CD4-positive, alpha-beta T cell treated with Interleukin-6 for 4 hours (primary cell): ENCODE measurements around the gene ABCA13.
"Not testable (repeated sequence)": the region's sequence is repeated elsewhere in the genome, so short reads cannot be mapped to it uniquely, and the experiment has no call there.

Source experiments
- DNase-seq: peaks from one replicate; pipeline ENCODE4 v3.0.0-alpha.2; 2020; ENCODE audit warnings: mixed read lengths

Gene ABCA13

GRCh38 chr7:48177271-48177670, 6.0 kb downstream of the ABCA13 start:
- DNase-seq = no peak

- DNase-seq = no peak
These were observed 8.3 kb downstream of the ABCA13 start for GRCh38 chr7:48179496-48180030.

DNA sequence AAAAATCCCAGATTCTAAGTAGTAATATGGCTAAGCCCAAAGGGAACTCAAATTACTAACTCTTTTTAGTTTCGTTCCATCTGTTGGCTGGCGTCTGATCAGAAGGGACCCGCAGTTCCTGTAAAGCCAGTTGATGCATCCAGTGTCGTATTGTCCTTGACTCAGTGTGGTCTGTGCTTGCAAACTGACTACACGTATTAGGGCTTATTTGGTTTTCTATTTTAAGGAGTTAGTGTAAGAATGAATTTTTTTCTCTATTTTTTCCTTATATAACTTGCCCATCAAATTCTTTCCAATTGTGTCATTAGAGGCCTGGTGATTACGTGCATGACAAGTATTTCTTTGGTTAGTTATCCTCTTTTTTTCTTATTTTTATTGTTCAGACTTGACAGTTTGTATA, 9.7 kb downstream of the ABCA13 start:
- DNase-seq = no peak

- DNase-seq = no peak
These were observed 11.6 kb downstream of the ABCA13 start for GRCh38 chr7:48182718-48183369.

GRCh38 chr7:48183370-48183743, 12.1 kb downstream of the ABCA13 start:
- no peak for DNase-seq

DNA sequence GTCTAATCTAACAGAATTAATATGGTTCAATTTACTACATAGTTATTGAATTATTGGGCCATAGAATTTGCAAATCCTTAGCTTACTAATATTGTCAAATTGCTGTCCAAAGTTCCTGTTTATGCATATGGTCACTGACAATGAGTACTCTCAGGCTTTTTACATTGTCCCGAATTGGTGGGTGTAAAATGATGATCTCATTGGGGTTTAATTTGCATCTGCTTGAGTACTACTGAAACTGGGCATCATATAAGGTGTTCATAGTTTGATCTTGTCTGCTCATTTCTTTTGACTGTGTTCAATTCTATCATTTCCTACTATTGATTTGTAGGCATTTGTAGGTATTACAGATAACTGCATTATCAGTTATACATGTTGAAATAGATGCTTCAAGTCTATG, 12.7 kb downstream of the ABCA13 start:
- no peak for DNase-seq

GRCh38 chr7:48188776-48189520, 17.7 kb downstream of the ABCA13 start:
- no peak for DNase-seq

- DNase-seq = no peak
These were observed 21.7 kb downstream of the ABCA13 start for GRCh38 chr7:48192996-48193395.

GRCh38 chr7:48193421-48193820, 22.2 kb downstream of the ABCA13 start:
- DNase-seq = no peak

GRCh38 chr7:48200946-48201589, 29.8 kb downstream of the ABCA13 start:
- not testable (repeated sequence) for DNase-seq

- not testable (repeated sequence) for DNase-seq
These were observed 31.7 kb downstream of the ABCA13 start for GRCh38 chr7:48202916-48203315.

- DNase-seq = no peak
These were observed 36.0 kb downstream of the ABCA13 start for GRCh38 chr7:48207155-48207675.

GRCh38 chr7:48209004-48209600, 37.8 kb downstream of the ABCA13 start:
- no peak for DNase-seq

GRCh38 chr7:48213226-48213625, 42.0 kb downstream of the ABCA13 start:
- DNase-seq = no peak

GRCh38 chr7:48217266-48217665, 46.0 kb downstream of the ABCA13 start:
- DNase-seq = no peak

GRCh38 chr7:48217753-48218152, 46.5 kb downstream of the ABCA13 start:
- no peak for DNase-seq

DNA sequence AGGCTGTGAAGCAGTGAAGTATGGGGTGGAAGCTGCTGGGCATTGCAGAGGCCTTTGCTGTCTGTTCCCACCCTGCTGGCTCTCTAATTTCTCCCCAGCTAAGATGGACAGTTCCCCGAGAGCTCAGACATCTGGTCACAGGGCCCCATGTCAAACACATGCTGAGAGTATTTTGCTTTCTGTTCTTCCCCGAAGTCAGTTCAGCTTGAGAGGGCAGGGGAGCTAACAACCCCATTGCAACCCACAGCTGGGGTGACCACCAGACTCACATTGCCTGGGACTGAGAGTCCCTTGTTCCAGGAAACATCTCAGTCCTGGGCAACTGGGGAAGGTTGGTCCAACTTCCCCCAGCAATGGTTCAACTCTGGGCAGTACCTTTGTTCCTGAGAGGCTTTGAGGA, 52.8 kb downstream of the ABCA13 start:
- no peak for DNase-seq

GRCh38 chr7:48225101-48225500, 53.8 kb downstream of the ABCA13 start:
- DNase-seq = no peak

DNA sequence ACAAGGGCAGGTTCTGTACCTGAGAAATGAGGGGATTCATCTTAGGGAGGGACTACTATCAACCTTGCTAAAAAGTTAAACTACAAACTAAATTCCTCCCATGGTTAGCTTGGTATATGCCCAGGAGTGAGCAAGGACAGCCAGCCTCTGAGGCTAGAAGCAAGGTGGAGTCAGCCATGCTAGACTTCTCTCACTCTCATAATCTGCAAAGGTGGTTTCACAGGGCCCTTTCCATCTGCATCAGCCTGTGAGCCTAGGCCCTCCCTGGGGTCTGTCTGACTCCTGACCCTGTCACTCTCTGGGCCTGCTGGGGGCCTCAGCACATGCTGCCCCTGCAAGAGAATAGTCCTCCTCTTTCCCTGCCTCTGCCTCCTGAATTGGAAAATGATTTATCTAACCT, 66.1 kb downstream of the ABCA13 start:
- no peak for DNase-seq

GRCh38 chr7:48242846-48243245, 71.6 kb downstream of the ABCA13 start:
- DNase-seq = no peak

DNA sequence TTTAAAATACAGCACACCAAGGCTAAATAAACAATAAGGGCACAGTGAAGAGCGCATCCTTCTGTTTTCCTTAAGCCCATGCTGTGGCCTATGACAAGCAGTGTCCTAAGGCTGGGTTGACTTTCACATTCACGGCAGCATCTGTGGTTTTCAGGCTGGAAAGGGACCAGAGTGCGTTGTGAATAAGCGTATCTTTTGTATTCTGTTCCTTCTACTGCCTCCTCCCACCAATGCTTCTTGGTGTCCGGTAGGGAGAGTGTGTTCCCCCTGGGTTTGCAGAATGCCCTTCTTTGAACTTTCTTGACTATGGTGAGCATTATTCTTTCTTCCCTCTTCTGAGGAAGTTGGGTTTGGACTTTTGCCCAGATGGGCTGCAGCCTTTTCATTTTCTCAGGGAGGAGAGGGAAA, 73.6 kb downstream of the ABCA13 start:
- no peak for DNase-seq

DNA sequence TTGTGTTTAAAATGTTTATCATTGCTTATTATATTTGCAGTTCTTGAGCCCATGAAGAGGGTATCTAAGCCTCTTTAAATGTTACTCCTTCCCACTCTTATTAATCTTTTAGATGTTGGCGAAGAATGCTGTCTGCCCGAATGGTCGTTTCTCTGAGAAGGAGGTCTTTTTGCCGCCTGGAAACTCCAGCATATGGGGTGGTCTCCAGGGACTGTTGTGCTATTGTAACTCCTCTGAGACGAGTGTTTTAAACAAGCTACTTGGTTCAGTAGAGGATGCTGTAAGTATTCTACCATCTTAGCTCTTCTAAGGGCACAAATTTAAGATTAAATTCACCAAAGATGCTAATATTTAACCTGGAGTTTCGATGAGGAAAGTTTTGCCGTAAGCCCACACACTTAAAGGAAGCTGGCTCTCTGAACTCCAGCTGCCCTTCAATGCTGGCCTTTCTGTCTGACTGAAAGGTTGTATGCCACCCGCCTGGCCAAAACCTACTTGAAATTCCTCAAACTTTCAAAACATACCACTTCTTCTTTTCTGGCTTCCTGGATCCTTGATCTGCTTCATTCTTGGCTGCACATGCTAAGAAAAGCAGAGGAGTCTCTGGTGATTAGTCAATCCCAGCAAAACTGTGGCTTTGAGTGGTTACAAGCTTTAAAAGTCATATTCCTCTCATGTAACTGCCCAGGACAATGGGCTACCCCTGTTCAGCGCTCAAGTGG, 74.7 kb downstream of the ABCA13 start:
- no peak for DNase-seq

- DNase-seq = no peak
These were observed 77.9 kb downstream of the ABCA13 start for GRCh38 chr7:48249166-48249565.
